ENCODE results near the gene GYS1.

DNA sequence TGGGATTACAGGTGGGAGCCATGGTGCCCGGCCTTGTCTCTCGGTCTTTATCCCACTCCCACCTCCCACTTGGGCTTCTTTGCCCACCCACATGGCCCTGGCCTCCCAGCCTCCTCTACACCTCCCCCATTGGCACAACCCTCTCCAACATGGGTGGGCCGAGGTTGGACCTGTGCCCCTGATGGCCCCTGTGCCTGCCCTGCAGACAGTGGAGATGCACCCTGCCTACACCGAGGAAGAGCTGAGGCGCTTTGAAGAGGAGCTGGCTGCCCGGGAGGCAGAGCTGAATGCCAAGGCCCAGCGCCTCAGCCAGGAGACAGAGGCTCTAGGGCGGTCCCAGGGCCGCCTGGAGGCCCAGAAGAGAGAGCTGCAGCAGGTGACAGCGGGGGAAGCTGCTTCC, 72.2 kb downstream of the GYS1 start:
- TF ChIP-seq, protein P1, sequence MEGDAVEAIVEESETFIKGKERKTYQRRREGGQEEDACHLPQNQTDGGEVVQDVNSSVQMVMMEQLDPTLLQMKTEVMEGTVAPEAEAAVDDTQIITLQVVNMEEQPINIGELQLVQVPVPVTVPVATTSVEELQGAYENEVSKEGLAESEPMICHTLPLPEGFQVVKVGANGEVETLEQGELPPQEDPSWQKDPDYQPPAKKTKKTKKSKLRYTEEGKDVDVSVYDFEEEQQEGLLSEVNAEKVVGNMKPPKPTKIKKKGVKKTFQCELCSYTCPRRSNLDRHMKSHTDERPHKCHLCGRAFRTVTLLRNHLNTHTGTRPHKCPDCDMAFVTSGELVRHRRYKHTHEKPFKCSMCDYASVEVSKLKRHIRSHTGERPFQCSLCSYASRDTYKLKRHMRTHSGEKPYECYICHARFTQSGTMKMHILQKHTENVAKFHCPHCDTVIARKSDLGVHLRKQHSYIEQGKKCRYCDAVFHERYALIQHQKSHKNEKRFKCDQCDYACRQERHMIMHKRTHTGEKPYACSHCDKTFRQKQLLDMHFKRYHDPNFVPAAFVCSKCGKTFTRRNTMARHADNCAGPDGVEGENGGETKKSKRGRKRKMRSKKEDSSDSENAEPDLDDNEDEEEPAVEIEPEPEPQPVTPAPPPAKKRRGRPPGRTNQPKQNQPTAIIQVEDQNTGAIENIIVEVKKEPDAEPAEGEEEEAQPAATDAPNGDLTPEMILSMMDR (IDR thresholded peaks at IDR 0.05; ENCODE audit: control extremely low read depth in 1 of 3, insufficient read depth in 1 of 3, low read depth in 1 of 3, low read length in 3 of 3) = no peak
- TF ChIP-seq EZH2 (IDR thresholded peaks at IDR 0.05; ENCODE audit: low read depth, low read length, severe bottlenecking) = no peak

All from H1 (cell line).